Skeletal muscle satellite cell (primary cell): Measurements from ENCODE around the gene MBD3L1.
A peak's percentile ranks its signal among the peaks of the same experiment; 100 is the strongest.

ENCODE experiments used
- H3K27me3 ChIP-seq: 2 replicates; pipeline ENCODE4 v1.7.0; 2013; ENCODE audit warnings: low read length; ENCODE audit not compliant: control insufficient read depth, insufficient read depth
- H3K36me3 ChIP-seq: 2 replicates; pipeline ENCODE4 v1.7.0; 2013; ENCODE audit warnings: mild to moderate bottlenecking, control low read depth, low read length; ENCODE audit not compliant: insufficient read depth
- H3K4me1 ChIP-seq: 2 replicates; pipeline ENCODE4 v1.7.0; 2013; ENCODE audit warnings: low read length; ENCODE audit not compliant: control insufficient read depth, insufficient read depth
- H3K4me2 ChIP-seq: 2 replicates; pipeline ENCODE4 v1.7.0; 2013; ENCODE audit warnings: mild to moderate bottlenecking, low read length
- H3K4me3 ChIP-seq: 2 replicates; pipeline ENCODE4 v1.7.0; 2013; ENCODE audit warnings: low read length
- H3K9ac ChIP-seq: 2 replicates; pipeline ENCODE4 v1.7.0; 2013; ENCODE audit warnings: mild to moderate bottlenecking, low read depth, low read length, moderate library complexity
- H3K9me3 ChIP-seq: replicated peaks from 2 replicates; pipeline ENCODE4 v1.7.0; 2013; ENCODE audit warnings: mild to moderate bottlenecking, control low read depth, low read length

MBD3L1 gene

GRCh38 chr19:8831832-8832131 is 395 bp upstream of the MBD3L1 start:
- no peaks in the 10 kb centered on the region for H3K4me1 ChIP-seq
- H3K4me2 ChIP-seq, result peak overlapping the region; percentile 93
- peaks cover 11% of the 10 kb centered on the region for H3K36me3 ChIP-seq
- H3K4me3 ChIP-seq, result peak overlapping the region; percentile 93
- H3K9me3 ChIP-seq, result no peaks in the 10 kb centered on the region
- H3K27me3 ChIP-seq, result no peaks in the 10 kb centered on the region
- peak overlapping the region; percentile 97 for H3K9ac ChIP-seq

- Histone ChIP-seq H3K4me2 (no peak overlapping the region), H3K4me1 (no peaks in the 10 kb centered on the region), H3K27me3 (no peaks in the 10 kb centered on the region), H3K9ac (no peak overlapping the region), H3K4me3 (no peak overlapping the region), H3K36me3 (no peaks in the 10 kb centered on the region), H3K9me3 (no peaks in the 10 kb centered on the region)
These were observed 3.3 kb downstream of the MBD3L1 start for GRCh38 chr19:8835446-8835845.

- no peak overlapping the region for H3K4me3 ChIP-seq
- no peaks in the 10 kb centered on the region for H3K36me3 ChIP-seq
- no peak overlapping the region for H3K9ac ChIP-seq
These were observed 3.7 kb downstream of the MBD3L1 start for GRCh38 chr19:8835877-8836276.

GRCh38 chr19:8840708-8841107 is 8.5 kb downstream of the MBD3L1 start:
- Histone ChIP-seq H3K4me3 (no peak overlapping the region), H3K9ac (no peak overlapping the region), H3K27me3 (no peaks in the 10 kb centered on the region), H3K9me3 (no peaks in the 10 kb centered on the region), H3K36me3 (no peaks in the 10 kb centered on the region), H3K4me2 (no peak overlapping the region), H3K4me1 (no peaks in the 10 kb centered on the region)

More at GRCh38 chr19:8835877-8836276, 3.7 kb downstream of the MBD3L1 start:
- no peaks in the 10 kb centered on the region for H3K9me3 ChIP-seq
- H3K27me3 ChIP-seq, result no peaks in the 10 kb centered on the region
- no peak overlapping the region for H3K4me2 ChIP-seq
- H3K4me1 ChIP-seq, result no peaks in the 10 kb centered on the region

- Histone ChIP-seq H3K36me3 (no peaks in the 10 kb centered on the region), H3K9me3 (peaks cover 4% of the 10 kb centered on the region), H3K4me1 (no peaks in the 10 kb centered on the region), H3K27me3 (no peaks in the 10 kb centered on the region), H3K4me3 (no peak overlapping the region), H3K4me2 (no peak overlapping the region), H3K9ac (no peak overlapping the region)
These were observed 14.6 kb downstream of the MBD3L1 start for GRCh38 chr19:8846819-8847218.

GRCh38 chr19:8849232-8849631 is 17.1 kb downstream of the MBD3L1 start:
- Histone ChIP-seq H3K9ac (no peak overlapping the region), H3K4me1 (no peaks in the 10 kb centered on the region), H3K27me3 (no peaks in the 10 kb centered on the region), H3K4me3 (no peak overlapping the region), H3K4me2 (no peak overlapping the region), H3K36me3 (no peaks in the 10 kb centered on the region), H3K9me3 (peaks cover 4% of the 10 kb centered on the region)

- H3K4me2 ChIP-seq, result no peak overlapping the region
- no peaks in the 10 kb centered on the region for H3K4me1 ChIP-seq
- no peaks in the 10 kb centered on the region for H3K27me3 ChIP-seq
- H3K36me3 ChIP-seq, result no peaks in the 10 kb centered on the region
- no peak overlapping the region for H3K4me3 ChIP-seq
- H3K9me3 ChIP-seq, result peaks cover 4% of the 10 kb centered on the region
- H3K9ac ChIP-seq, result no peak overlapping the region
These were observed 18.3 kb downstream of the MBD3L1 start for GRCh38 chr19:8850488-8850887.

GRCh38 chr19:8858260-8858659 is 26.1 kb downstream of the MBD3L1 start:
- no peak overlapping the region for H3K4me2 ChIP-seq

GRCh38 chr19:8866344-8866743 is 34.2 kb downstream of the MBD3L1 start:
- Histone ChIP-seq H3K9ac (no peak overlapping the region), H3K9me3 (peaks cover 5% of the 10 kb centered on the region), H3K36me3 (no peaks in the 10 kb centered on the region), H3K4me2 (no peak overlapping the region), H3K27me3 (no peaks in the 10 kb centered on the region), H3K4me1 (no peaks in the 10 kb centered on the region), H3K4me3 (no peak overlapping the region)

More at GRCh38 chr19:8858260-8858659, 26.1 kb downstream of the MBD3L1 start:
- Histone ChIP-seq H3K4me1 (no peaks in the 10 kb centered on the region), H3K27me3 (no peaks in the 10 kb centered on the region), H3K9me3 (peaks cover 6% of the 10 kb centered on the region), H3K9ac (no peak overlapping the region), H3K4me3 (no peak overlapping the region), H3K36me3 (no peaks in the 10 kb centered on the region)

GRCh38 chr19:8877854-8878705 is 45.9 kb downstream of the MBD3L1 start:
- H3K4me1 ChIP-seq, result no peaks in the 10 kb centered on the region
- H3K36me3 ChIP-seq, result no peaks in the 10 kb centered on the region
- H3K27me3 ChIP-seq, result no peaks in the 10 kb centered on the region
- no peak overlapping the region for H3K4me2 ChIP-seq
- peaks cover 4% of the 10 kb centered on the region for H3K9me3 ChIP-seq
- no peak overlapping the region for H3K4me3 ChIP-seq
- H3K9ac ChIP-seq, result no peak overlapping the region

- Histone ChIP-seq H3K9me3 (peaks cover 4% of the 10 kb centered on the region), H3K27me3 (no peaks in the 10 kb centered on the region), H3K9ac (no peak overlapping the region), H3K4me1 (no peaks in the 10 kb centered on the region), H3K4me3 (no peak overlapping the region), H3K4me2 (no peak overlapping the region), H3K36me3 (no peaks in the 10 kb centered on the region)
These were observed 48.8 kb downstream of the MBD3L1 start for GRCh38 chr19:8880868-8881488.

- H3K27me3 ChIP-seq, result no peaks in the 10 kb centered on the region
- H3K4me2 ChIP-seq, result no peak overlapping the region
- no peaks in the 10 kb centered on the region for H3K36me3 ChIP-seq
- H3K9ac ChIP-seq, result no peak overlapping the region
- no peaks in the 10 kb centered on the region for H3K4me1 ChIP-seq
- no peak overlapping the region for H3K4me3 ChIP-seq
- peaks cover 4% of the 10 kb centered on the region for H3K9me3 ChIP-seq
These were observed 49.3 kb downstream of the MBD3L1 start for GRCh38 chr19:8881512-8881911.
